Dermis microvascular lymphatic vessel endothelial cell (primary cell): ENCODE results near the gene NR5A1. TPM values are rescaled to one million over a fixed set of nuclear protein-coding genes. Genes with fewer than 3 reads are reported as not detected.

Experiments used
- DNase-seq, 2 donors: peaks; one replicate each; pipeline versions ENCODE4 v3.0.0 to v3.0.0-alpha.2; 2010; ENCODE audit warnings: low read depth in 2 of 2
- total RNA-seq: library from RNA; depleted of rRNA; stranded (reverse); fragments of >200 nt; gene quantifications from 2 replicates; pipeline ENCODE4 v1.2.1, GENCODE V29; 2014

Gene NR5A1
- total RNA-seq, 1 donor from 2014 or later = not detected

DNA sequence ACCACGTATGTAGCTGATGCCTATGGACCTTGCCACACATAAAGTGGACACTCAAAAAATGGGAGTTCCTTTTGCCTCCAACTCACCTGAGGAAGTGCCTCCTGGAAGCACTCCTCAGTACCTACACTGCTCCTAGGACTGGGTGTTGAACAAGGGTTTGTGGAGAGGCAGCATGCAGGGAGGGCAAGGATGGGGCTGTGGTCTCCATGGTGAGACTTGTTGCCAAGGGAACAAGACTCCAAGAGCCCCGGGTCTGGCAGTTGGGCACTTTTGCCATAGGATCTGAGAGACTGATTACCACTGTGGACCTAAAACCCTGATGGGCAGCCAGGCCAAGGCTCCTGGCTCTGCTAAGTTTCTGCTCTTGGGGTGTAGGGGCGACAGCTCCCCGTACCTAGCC, 6.9 kb upstream of the NR5A1 start:
- no peak for DNase-seq

DNA sequence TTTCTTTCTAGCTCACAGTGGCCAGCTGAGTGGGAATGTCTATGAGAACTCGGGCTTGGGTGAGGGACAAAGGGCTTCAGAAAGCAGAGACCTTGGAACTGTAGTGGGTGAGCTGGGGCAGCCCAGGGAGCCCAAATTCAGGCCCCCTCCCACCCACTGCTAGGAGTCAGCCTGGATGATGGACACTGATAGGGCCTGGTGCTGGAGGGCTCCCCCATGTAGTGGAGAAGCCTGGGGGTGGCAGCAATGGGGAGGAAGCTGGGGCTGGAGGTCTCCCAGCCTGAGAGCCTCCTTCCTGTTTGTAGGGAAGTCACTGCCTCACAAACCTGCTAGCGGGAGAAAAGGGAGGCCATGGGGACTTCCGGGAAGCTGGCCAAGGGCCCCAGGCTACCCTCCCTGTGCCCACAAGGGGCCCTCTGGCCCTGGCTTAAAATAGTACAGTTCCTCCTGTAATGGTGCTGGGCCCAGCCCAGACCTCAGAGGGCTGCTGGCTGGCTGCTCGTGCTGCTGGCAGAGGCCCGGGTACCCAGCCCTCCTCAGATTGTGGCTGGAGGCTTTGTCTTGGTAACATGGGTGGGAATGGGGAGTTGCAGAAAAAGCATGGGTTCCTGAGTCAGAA, 6.3 kb upstream of the NR5A1 start:
- no peak for DNase-seq

DNA sequence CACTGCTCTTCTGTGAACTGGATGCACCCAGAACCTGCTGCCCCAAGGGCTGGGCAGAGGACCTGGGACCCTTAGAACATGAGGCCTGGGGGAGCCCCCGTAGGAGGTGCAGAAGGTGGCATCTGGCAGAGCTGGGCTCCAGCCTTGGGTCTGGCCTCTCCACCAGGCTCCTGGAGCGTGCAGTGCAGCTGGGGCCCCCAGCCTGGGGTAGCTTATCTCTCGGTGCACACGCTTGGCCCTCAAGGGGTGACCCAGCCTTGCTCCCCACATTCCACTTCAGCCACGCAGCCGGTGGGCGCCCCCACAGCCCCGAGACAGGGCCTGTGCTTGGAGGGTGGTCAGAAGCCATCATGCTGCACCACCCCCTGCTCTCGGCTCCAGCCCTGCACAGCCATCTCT, 5.6 kb upstream of the NR5A1 start:
- no peak for DNase-seq

DNA sequence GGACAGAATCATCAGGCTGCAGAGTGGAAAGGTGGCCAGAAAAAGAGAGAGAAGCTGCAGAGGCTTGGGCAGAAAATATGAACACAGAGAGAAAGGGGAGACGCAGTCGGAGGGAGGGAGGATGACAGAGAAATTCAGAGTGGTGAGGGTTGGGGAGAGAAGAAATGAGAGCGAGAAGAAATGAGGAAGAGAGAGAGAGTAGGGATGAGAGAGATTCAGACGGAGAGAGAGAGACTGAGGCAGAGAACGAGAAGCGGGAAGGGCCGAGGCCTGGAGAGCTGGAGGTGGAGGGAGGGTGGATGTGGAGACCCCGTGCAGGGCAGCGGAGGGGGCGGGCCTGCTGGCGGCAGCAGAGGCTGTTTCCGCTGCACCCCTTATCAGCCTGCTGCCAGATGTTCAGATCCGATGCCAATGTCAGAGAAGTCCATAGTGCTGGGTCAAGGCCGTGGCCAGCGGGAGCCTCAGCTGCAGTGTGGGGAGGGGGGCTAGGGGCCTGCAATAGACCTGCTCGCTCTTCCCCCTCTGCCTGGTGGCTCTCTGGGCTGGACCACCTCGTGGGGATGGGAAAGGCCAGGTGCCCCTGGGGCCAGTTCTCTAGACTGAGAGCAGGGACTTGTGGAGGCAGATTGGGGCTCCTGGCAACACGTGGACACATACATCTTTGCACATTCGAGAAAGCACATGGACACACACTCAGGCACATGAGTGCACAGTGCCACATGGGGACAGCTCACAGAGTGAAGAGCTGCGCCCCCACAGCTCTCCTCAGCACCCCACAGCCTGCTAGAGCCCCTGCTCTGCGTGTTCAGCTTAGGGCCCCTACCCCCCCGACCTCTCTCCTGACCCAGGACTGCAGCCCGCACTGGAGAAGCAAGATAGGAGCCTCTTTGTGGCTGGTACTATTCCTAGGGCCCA, 4.9 kb upstream of the NR5A1 start:
- DNase-seq = peak; percentile 11 to 31

DNA sequence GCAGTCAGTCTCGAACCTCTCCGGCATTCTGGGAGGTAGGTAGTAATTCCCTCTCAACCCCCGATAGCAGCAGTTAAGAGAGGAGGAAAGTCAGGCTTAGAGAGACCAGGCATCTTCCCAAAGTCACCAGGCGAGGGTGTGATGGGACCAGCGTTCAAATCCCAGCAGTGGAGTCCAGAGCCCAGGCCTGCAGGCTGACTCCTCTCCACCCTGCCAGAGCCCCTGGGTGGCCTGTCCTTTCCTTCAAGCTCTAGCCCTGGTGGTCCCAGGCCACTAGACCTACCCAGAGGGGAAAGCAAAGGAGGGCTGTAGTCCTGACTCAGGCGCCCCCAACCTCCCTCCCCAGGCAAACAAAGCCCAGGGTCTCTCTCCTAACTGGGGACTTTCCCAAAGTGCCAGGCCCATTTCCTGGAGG, 4.2 kb upstream of the NR5A1 start:
- no peak for DNase-seq

DNA sequence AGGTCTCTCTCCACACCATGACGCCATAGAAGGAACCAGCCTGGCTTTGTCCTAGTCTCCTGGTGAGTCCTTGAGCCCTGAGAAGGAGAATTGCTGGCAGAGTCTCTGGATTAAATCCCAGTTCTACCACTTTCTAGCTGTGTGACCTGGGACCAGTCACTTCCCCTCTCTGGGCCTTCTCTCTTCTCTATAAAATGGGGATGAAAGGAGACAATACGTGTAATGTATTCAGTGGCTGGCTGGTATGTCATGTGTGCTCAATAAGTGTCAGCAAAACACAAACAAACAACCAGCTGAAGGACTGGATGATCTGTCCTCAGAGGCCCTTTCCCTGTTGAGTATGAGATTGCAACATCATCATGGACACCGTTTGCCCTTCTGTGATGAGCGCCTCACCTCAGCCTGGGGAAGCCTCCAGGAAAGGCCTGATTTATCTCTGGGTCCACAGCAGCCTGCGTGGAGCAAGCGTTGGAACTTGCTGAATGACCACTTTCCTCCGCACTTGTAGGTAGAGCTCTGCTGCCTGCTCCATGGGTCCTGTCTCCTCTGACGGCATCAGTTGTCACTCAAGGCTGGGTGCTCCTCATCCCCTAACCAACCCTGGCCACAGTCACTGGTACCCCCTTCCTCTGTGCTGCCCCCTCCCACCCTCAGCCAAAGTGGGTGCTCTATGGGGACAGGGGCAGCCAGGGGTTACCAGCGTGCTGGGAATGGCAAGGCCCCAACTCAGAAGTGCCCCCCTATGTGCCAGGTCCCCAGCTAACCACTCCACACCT, 3.6 kb upstream of the NR5A1 start:
- no peak for DNase-seq

DNA sequence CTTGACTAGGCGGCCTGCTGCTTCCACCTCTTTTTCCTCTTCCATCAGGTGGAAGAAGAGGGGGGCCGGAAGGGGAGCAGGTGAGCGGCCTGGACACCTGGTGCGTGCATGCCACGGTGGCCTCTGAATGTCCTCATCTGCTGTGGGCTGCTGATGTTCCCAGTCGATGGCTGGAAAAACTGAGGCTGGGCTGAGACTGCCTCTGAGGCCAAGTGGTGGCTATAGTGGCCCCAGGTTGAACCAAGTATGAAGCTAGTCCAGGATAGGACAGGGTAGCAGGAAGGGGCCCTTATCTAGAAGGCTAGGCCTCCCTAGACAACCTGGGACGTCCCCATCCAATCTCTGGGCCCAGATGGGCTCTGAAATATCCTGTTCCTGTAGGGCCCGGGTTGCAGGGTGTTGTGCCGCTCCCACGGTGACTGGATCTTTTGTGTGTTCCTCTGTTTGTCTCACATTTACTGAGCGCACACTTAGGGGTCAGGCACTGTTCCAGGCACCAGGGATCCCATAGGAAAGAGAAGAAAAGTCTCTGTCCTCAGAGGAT, 753 bp upstream of the NR5A1 start:
- DNase-seq = no peak

DNA sequence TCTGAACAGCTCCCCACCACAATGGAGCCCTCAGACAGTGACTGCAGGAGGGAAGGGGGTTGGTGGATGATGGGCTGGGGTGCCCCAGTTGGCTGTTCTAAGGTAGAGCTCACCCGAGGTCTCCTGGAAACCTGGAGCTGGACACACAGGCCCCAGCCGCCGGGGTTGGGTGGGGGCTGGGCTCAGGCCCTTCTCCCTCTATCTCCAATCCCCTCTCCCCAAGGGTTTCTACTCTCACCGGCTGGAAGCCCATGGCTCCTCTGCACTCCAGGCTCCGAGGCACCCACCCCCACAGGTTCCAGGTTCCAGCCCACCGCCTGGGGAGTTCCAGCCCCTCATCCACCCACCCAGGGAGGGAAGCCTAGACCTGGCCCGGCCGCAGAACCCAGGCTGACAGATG, 766 bp downstream of the NR5A1 start:
- no peak for DNase-seq

DNA sequence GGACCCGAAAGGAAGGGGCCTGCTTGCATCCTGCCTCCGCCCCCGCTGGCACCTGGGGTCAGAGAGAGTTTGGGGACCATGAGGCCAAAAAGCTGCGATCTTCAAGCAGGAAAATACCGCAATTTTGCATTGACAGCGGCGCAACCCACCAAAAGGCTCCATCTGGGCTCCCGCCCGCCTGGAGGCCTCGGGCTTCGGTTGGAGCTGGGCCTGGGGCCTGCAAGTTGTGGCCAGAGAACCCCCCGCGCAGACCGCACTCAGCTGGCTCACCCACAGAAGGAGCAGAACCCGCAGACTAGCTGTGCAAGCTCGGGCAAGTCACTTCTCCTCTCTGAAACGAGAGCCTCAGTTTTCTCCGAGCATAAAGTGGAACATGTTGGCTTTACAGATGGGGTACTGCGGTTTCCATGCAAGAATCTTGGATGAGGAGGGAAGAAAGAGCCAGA, 1.3 kb downstream of the NR5A1 start:
- no peak for DNase-seq

DNA sequence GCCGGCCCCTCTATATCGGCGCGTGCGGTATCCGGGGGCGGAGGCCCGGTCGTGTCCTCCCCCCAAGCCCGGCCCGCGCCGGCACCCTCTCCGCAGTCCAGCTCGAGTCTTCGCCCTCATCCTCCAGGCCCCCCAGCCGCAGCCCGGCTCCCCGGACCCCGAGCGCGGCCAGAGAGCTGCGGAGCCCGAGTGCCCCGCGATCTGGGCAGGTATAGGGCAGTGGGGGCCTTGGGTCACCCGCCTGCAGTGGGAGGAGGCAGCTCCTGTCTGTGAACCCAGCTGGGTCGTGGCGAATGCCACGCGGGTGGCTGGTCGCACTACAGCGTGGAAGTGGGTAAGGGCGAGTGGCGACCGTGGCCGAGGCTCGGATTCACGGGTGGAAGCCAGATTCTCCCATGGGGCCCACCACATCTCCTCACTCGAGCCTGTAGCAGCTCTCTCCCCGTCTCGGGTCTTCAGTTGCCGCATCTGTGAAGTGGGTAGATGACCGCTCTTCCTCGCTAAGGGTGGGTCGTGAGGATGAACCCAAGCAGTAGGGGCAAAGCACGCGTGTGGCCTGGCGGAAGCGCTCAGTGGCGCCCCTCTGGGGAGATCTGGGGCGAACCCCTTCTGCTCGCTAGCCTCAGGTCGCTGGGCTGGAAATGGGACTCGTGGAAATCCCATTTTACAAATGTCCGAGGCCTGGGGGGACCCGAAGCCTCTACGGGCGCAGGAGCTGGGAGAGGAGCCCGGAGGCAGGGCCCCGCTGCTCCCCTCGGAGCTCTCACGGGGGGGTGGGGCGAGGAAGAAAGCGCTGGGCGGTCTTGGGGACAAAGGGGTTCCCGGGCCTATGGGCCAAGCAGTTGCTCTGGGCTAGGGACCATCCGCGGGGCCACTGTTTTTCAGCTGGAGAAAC, 1.9 kb downstream of the NR5A1 start:
- DNase-seq = no peak

DNA sequence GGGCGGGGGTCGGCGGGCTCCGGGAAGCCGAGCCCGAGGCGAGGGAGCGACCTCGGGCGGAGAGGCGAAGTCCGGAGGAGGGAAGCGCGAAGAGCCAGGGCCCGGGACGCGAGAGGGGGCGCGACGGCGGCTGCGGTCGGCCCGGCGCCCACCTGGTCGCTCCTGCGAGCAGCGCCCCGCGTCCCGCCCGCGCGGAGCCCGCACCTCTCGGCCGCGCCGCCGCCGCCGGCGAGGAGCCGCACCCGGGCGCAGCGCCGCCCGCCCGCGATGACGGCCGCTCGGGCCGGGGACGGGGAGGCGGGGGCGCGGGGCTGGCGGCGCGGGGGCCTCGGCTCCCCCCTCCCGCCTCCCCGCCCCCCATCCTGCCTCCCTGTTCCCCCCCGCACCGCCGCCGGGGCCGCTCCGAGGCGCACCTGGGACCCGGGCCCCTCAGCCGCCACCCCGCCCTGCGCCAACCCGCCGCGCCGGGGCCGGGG, 2.6 kb downstream of the NR5A1 start:
- DNase-seq = no peak

DNA sequence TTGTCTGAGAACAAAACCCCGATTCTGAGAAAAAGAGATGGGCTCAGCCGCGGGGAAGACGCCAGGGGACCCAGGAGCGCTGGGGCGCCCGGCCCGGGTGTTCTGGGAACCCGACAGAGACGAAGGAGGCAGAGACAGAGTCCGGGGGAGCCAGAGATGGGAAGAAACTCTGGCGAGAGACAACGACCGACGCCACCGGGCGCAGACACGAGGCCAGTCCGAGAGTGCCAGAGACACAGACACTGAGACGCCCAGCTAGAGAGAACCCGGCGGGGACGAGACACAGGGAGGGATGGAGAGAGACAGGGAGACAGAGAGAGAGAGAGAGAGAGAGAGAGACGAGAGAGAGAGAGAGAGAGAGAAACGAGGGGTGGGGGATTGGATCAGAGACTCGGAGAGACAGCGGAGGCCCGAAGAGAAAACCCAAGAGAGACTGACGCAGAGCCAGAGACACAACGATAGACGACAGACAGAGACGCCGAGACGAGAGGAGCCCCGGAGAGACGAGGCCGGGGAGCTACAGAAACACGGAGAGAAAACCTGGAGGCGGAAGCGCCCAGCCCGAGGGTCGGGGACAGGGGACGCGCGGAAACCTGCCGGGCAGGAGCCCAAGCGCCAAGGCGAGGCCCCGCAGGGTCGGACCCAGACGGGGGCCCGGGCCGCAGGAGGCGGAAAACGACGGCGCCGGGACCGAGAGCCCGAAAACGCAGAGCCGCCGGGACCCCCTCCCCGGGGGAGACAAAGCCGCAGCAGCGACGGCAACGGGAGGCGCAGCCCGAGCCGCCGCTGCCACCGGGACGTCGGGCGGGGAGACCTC, 3.3 kb downstream of the NR5A1 start:
- DNase-seq = no peak

DNA sequence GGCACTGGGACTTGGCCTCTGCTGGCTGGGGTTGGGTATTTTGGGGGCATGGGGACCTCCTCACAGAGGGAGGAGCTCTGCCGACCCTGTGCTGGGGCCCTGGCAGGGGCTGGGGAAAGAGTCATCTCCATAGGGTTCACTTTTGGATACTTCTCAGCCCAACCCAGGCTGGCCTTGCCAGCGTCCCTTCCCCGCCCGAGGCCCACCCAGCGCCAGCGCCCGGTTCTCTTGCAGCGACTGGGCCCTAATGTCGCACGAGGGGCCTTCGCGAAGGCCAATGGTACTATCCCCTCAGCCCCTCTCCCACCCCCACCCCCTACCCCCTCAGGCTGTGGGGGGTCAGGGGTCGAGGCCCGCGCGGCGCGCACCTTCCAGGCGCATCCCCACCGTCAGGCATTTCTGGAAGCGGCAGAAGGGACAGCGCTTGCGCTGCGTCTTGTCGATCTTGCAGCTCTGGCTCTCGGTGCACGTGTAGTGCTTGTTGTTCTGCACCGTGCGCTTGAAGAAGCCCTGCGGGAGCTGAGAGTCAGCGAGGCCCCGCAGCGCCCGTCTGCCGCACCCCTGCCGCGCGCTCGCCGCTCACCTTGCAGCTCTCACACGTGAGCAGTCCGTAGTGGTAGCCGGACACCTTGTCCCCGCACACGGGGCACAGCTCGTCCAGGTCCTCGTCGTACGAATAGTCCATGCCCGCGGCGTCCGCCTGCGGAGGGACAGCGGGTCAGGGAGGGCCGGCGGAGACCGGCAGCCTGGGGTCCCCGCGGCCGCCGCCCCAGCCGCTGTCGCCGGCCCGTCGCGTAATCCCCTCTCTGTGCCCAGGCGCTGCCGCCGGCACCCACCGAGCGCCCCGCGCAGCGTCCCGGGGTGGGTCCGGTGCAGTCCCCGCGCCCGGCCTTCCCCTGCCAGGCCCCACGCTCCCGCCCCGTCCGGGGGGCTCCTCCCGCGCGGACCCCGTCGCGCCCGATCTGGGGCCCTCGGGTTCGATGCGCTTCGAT, 4.2 kb downstream of the NR5A1 start:
- DNase-seq = no peak

DNA sequence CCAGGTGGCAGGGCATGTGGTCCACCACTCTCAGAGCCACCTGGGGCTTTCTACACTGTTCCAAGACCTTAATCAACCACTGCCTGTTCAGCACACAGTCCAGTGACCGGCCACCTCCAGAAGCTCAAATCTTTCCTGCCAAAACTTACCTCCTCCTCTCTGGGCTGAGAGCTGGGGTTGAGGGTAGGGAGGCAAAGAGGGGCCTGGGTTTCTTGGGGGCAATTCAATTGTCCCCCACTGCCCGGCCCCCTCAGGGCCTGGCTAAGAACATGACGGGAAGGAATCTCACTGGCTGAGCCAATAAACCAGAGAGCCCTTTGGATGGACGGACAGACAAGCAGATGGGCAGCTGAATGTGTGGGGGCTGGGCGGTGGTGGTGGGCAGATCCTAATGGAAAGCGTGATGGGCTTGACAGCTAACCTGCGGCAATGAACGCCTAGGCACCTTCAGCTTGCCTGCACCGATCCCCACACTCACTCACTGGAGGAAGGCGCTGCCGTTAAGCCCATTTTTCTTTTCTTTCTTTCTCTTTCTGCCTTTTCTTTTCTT, 5.4 kb downstream of the NR5A1 start:
- DNase-seq = no peak

DNA sequence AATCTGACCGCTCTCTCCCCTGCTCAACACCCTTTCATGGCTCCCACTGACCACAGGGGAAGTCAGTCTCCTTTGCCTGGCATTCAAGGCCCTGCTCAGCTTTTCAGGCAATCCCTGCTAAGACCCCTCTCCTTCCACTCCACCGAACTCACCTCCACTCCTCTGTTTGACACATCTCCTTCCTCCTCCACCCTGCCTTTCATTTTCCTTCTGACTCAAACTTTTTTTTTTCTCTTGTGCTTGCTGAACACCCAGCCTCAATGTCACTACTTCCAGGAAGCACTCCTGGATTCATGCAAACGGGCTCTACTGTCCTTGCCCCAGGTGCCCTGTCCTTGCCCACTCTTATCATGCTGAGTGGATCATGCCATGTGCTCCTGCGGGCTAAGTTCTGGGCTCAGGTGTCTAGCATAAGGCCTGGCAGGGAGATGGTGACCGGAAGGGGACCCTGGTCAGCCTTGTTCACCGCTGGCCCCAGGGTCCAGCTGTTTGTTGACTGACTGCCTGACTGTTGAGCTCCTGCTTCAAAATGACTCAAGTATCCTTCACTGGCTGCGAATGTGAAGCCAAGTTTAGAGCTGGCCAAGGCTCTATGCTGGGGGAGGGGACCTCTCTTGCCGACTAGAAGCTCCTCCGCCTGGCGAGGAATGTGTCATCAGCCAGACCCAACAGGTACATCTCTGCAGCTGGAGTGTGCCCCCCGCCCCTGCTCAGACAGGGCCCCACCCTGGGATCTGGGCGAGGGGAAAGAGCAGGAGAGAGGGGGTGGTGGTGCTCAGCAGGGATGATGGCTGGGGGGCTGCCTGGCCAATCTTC, 6.2 kb downstream of the NR5A1 start:
- no peak for DNase-seq

DNA sequence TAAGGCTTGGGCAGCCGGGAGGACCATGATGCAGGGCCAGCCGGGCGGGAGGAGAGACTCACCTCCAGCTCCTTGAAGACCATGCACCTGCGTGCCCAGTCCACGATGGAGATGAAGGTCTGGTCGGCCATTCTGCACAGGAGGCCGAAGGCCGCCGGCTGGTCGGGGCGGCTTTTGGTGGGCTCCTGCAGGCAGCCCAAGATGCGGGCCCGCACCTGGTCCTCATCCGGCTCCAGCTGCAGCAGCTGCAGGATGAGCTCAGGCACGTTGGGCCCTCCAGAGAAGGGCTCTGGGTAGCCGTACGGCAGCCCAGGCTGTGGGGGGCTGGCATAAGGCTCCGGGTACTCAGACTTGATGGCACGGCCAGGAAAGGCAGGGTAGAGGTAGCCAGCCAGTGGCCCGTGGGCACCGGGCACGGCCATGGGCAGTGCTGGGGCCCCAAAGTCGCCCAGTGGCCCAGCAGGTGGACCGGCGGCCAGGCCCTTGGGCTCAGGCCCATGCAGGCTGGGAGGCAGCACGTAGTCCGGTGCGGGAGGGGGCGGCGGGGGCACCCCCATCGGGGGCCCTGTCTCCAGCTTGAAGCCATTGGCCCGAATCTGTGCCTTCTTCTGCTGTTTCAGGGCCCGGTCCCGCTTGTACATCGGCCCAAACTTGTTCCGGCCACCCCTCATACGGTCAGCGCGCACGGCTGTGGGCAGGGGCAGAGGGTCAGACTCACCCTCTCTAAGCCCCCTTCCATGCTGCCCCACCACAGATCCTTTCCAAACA, 7.0 kb downstream of the NR5A1 start:
- no peak for DNase-seq

DNA sequence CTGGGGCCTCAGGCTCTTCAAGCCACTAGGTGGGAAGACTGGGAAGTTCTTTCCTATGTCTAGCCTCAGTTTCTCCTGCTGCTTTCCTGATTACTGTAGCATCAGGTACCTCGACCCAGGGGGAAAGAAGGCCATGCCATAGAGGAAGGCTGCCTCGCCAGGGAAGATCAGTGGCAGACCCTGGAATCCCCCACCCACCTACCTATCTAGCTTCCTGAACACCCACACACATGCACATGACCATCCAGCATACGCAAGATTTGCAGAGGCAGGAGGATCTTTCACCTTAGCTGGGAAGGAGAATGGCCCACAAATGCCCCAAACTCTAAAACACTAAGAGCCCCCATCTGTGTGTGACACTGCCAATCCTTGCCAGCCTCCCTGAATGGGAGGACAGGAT, 8.0 kb downstream of the NR5A1 start:
- no peak for DNase-seq
